GM21723 (cell line): Measurements from ENCODE around the gene SLIT3.

Experiments used
- ATAC-seq: cut with Tn5 transposase; IDR thresholded peaks from one replicate; pipeline ENCODE4 v1.9.1; 2021; ENCODE audit warnings: mild to moderate bottlenecking, moderate library complexity; ENCODE audit not compliant: unreplicated experiment

The SLIT3 gene

GRCh38 chr5:169089343-169089742 lies 211.6 kb downstream of the SLIT3 start:
- ATAC-seq: no peak

GRCh38 chr5:169088028-169088725 lies 212.8 kb downstream of the SLIT3 start:
- no peak for ATAC-seq

DNA sequence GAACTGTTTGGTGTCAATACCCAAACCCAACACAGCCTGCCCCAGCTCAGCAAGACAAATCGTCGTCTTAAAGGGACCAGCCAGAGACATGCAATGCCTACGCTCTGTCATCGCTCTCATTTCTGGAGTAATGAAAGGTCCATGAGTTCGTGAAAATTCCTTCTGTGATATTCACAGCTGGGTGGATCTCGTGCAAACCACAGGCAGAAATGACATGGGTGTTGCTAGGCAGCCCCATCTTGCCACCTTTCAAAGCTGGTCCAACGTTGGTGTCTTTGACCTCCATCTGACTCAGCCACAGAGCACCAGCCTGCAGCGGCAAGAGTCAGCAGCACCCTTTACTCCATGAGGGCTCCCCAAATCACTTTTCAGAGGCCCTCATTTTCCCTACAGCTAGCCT lies 215.3 kb downstream of the SLIT3 start:
- ATAC-seq: no peak

DNA sequence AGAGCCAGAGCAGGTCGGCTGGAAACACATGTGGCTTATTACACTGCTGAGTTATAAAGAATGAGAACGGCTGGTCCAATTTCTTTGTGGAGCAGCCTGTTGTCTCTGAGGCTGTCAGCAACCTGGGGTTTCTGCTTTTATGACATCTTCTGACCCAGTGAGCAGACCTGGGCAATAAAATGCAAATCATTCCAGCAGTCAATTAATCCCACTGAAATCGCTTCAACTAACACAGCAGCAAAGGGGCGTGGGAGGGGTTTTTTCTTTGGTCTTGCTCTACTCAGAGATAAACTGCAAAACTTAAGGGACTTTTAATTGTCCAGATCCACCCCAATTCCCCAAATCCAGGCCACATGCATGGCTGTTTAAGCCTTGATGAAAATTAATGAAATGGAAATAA lies 215.7 kb downstream of the SLIT3 start:
- ATAC-seq: no peak

GRCh38 chr5:169084775-169085174 lies 216.2 kb downstream of the SLIT3 start:
- ATAC-seq: no peak

GRCh38 chr5:169083394-169084018 lies 217.4 kb downstream of the SLIT3 start:
- ATAC-seq: no peak

DNA sequence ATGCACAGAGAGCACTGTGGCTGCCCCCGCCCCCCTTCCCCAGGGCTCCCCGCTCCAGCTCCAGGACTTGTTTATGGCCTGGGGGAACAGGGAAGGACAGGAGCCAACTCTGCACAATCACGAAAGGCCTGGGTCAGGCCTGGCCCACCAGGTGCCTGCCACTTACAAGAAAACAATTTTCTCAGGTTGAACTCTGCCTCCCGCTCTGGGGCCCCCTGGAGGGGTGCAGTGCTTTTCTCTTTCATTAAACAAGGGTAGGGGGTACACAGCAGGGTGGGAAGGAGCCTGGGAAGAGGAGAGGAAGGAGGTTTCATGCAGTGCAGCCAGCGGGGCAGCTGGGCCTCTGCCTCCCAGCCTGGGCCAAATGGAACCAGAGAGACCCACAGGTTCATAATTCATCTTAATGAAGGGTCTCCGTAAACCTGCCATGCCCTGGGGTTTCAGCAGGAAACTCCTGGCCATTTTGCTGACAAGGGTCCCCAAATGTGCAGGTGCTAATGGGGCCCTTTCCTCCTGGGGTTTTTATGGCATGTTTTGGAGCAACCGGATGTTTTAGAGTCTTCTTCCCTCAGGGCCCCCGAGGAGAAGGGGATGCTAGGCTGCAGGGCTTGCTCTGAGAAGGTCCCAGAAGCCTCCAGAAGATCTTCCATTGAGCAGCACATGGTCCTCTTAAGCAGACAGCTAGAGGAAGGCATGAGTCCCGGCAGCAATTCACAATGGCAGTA lies 219.8 kb downstream of the SLIT3 start:
- no peak for ATAC-seq

DNA sequence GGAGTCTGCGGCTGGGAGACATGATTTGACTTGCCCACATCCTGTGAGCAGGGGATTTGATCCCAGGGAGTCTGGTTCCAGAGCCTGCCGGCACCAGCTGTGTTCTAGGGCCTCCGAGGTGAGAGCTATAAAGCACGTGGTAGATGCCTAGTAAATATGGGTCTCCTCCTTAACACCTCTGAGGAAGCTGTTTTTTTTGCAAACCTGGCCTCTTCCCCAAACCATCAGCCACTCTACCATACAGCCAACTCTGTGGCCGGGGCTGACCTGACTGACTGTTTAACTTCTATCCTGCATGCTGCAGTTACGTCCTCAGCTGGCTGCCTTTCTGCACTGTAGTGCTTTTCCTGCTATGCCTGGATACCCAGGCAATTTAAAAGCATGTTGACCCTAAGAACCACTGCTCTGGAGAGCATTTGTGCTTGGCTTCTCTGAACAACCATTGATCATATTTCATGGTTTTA lies 220.5 kb downstream of the SLIT3 start:
- no peak for ATAC-seq

GRCh38 chr5:169079697-169080096 lies 221.2 kb downstream of the SLIT3 start:
- ATAC-seq: no peak

DNA sequence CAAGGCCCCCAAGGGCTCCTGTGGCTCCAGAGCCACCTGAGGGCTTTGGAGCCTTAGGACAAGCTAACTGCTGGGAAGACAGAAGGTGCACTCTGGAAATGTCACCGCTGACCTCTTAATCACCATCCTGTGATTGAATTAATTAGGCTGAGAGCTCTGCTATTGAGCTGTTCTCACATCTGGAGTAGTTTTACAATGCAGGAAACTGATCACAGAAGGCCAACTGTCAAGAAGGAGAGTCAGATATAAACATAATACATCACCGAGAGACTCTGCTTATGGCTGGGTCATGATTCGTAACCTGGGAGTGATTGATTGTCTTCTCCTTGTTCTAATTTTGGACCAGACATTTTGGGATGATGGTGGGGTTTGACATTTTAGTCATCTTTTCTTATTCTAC lies 226.1 kb downstream of the SLIT3 start:
- no peak for ATAC-seq

- no peak for ATAC-seq
These were observed 228.7 kb downstream of the SLIT3 start for GRCh38 chr5:169072233-169072632.

DNA sequence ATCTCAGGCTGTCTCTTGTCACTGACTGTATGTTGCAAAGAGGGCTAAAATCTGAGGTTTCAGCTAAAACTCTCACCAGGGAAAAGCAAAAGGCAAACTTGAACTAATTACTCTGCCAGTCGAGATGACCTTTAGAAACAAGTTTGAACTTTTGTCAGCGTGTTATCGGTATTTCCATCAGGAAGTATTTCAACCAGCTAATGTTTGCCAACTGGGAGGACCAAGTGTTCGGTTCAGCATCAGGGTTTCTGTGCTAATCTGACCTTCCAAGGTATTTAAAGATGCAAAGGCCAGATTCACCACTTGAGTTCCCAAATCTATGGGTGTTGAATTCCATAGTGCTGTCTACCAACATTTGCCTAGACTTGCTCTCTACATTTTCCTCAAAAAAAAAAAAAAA lies 230.5 kb downstream of the SLIT3 start:
- no peak for ATAC-seq

- ATAC-seq: no peak
These were observed 233.2 kb downstream of the SLIT3 start for GRCh38 chr5:169067751-169068173.

GRCh38 chr5:169065400-169065799 lies 235.5 kb downstream of the SLIT3 start:
- no peak for ATAC-seq

- ATAC-seq: no peak
These were observed 236.8 kb downstream of the SLIT3 start for GRCh38 chr5:169064093-169064492.

DNA sequence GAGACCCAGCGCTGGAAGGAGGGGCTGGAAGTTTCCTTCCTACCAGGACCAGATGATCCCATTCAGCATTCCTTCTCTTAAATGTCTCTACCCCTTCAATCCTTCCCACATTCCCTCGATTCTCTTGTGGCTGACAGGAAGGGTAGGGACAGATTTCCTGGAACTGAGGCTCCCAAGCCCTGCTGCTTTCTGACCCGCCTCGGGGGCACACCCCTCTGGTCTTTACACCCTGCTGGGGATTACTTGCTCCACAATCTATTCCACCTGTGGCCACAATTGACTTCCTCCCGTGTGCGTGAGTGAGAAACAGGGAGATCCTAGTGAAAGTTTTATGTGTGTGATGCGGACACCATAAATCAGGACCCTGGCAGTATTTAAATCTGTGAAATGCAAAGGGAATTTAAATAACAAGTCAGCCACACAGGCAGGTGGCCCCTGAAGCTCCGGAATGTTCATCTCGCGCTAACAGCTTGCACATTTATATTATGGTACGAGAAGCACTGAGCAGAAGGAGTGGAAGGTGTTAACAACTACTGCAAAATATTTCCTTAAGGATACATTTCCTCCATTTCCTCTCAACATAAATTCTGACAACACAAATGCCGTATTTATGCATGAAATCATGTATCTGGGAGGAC lies 237.5 kb downstream of the SLIT3 start:
- ATAC-seq: no peak

DNA sequence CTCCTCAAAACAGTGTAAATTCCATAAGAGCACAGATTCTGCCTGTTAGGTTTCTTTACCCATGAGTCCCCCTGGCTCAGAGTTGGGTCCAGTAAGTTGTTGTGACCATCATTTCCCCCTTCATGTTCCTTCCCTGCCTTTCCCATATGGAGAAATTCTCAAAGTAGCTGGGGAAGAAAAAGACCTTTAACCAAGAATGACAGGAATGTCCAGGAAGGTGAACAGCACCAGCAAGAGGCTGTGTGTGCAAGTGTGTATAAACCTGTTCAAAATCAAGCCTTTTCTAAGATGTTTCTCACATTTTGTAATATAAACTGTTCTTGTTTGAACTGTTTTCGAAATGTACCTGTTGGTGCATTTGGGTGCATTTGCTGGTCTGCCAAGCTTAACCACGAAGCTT lies 238.2 kb downstream of the SLIT3 start:
- no peak for ATAC-seq

DNA sequence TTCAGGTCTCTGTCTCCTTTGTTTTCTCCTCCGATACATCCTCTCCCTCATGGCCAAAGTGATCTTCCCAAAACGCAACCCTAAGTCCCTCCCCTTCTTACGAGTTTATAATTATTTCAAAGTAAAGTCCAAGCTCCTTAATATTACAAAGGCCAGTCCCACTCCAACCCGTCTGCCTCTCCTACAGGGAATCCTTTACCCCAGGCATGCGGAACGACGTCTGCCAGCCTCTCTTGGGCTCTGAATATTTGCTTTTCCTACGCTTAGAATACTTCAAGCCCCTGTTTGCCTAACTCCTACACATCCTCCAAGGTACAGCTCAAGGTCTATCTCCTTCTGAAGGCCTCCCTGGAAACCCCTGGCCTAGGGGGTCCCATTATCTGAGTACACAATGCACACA lies 246.4 kb downstream of the SLIT3 start:
- no peak for ATAC-seq

- no peak for ATAC-seq
These were observed 248.7 kb downstream of the SLIT3 start for GRCh38 chr5:169052207-169052606.

DNA sequence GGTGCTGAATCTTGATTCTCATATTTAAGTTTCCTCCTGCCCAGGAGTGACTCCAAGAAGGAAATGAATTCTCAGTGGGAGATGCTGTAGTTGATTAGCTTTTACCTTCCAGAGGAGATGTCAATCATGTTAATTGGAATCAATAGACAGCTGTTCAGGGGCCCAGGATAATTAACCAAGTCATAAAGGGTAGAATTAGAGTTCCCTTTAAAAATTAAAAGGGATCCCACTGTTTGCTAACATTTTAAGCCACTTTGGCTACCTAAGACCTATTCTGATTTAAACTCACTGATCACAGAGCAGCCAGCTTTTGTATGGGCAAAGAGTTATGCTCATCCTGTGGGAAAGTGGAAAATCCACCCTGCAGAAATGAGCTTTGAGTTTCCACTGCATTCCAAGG lies 249.6 kb downstream of the SLIT3 start:
- ATAC-seq: no peak

DNA sequence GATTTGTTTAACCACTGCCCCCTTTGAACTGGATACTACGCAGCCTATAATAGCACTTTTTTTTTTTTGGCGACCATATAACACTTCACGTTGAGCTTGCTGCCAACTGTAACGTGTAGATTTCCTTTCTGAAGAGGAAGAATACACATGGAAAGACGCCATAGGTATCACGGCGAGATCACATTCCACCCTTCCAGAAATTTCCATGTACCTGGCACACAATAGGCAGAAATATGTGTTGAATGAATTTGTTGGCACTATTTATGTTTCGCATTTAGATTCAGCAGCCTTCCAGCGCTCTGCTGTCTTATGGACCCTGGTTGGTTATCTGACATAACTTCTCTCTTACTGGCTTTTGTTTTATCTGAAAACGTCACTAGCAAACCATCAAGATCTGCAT lies 250.3 kb downstream of the SLIT3 start:
- no peak for ATAC-seq

- ATAC-seq: no peak
These were observed 250.8 kb downstream of the SLIT3 start for GRCh38 chr5:169050146-169050571.
